Left lung (tissue), 10 donors: ENCODE measurements around the gene GSN. TPM values are rescaled to one million over a fixed set of nuclear protein-coding genes. Genes with fewer than 3 reads are reported as not detected.
A peak's percentile ranks its signal among the peaks of the same experiment; 100 is the strongest.

Source experiments
- ATAC-seq: fragments of 200-7000 bp; cut with Tn5 transposase; one replicate; pipeline ENCODE4 v1.9.1; 2020; ENCODE audit warnings: moderate library complexity
- DNase-seq, 4 donors: peaks; one replicate each; pipeline ENCODE4 v3.0.0-alpha.2; 2013 to 2020
- H3K27ac ChIP-seq, 2 donors: fragments of 200-600 bp; sonication (generic) in 1 of 2; one replicate each; pipeline versions ENCODE4 v1.5.0 to v1.8.0; 2020 to 2021
- H3K27me3 ChIP-seq, 2 donors: fragments of 200-600 bp; sonication (generic) in 1 of 2; one replicate each; pipeline versions ENCODE4 v1.5.0 to v1.8.0; 2020 to 2021
- H3K36me3 ChIP-seq, 2 donors: fragments of 200-600 bp; sonication (generic) in 1 of 2; one replicate each; pipeline versions ENCODE4 v1.5.0 to v1.8.0; 2020 to 2021
- H3K4me1 ChIP-seq, 2 donors: fragments of 200-600 bp; one replicate each; pipeline ENCODE4 v1.8.0; 2021
- H3K4me3 ChIP-seq, 2 donors: fragments of 200-600 bp; sonication (generic) in 1 of 2; one replicate each; pipeline versions ENCODE4 v1.5.0 to v1.8.0; 2020 to 2021; ENCODE audit warnings: mild to moderate bottlenecking in 1 of 2
- H3K9me3 ChIP-seq, 2 donors: fragments of 200-600 bp; sonication (generic) in 1 of 2; one replicate each; pipeline versions ENCODE4 v1.5.0 to v1.8.0; 2020 to 2021
- intact Hi-C, 2 donors: fragments of 100-400 bp; cut with DNase I; formaldehyde crosslinking; loops; one replicate each; pipeline versions ENCODE4 v1.11.2 to v1.14.2; 2022
- polyA plus RNA-seq, 6 donors: library from polyadenylated mRNA; unstranded; fragments of 120-200 nt; gene quantifications; one replicate each; pipeline ENCODE4 v1.2.1, GENCODE V29; 2013; ENCODE audit not compliant: insufficient read length in 6 of 6
- total RNA-seq, 2 donors: library from RNA; stranded (reverse); fragmentation: NEBNext Ultra II Directional; extraction: Animal tissue kit (Norgen Biotek cat#: 25700); gene quantifications; one replicate each; pipeline ENCODE4 v1.2.1, GENCODE V29; 2021
- TF ChIP-seq, protein P1 (sequence below), 2 donors: fragments of 200-600 bp; sonication (generic) in 1 of 2; IDR thresholded peaks; one replicate each; pipeline versions ENCODE4 v1.5.0 to v1.8.0; 2021; ENCODE audit warnings: antibody characterized with exemption in 2 of 2
- donor health status: DM: no; HTN: yes; CAD: no.
- donor health status: DM: no; HTN: no; CAD: no.

Gene GSN
- total and polyA plus RNA-seq, 8 donors = 43.0 to 485 (median 54.9) TPM

DNA sequence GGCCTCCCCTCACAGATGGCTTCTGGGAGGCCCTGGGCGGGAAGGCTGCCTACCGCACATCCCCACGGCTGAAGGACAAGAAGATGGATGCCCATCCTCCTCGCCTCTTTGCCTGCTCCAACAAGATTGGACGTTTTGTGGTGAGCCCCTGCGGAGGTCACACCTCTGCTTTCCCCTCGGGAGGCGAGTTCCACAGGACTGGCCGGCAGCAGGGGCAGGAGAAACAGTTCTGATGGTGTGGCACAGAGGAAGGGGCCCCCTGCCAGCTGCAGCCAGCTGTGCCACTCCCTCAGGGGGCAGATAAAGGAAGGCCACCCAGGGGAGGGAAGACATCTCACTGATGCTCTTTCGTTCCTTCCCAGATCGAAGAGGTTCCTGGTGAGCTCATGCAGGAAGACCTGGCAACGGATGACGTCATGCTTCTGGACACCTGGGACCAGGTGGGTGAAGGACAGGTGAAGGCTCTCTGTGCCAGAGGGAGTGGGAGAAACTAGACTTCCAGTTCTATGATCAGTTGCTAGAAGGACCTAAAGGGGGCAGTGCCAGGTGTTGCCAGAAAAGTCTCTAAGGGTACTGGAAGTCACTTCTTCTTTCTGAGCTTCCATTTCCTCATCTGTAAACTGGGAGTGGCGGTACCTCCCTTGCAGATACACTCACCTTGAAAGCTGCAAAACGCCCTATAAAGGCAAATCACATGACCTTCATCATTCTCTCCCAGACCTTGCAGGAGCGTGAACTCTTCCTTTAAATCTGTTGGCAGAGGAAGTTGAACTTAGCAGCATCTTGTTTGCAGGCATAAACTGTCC, 61.1 kb downstream of the GSN start:
- intact Hi-C loops = no loop called here
- Histone ChIP-seq H3K9me3 (no peaks in the 10 kb centered on the region), H3K4me1 (peaks cover 0 to 62% of the 10 kb centered on the region in 2 donors), H3K36me3 (peaks cover 0 to 100% of the 10 kb centered on the region in 2 donors), H3K27ac (peak overlapping the region in 1 of 2 donors; percentile 58), H3K4me3 (no peak overlapping the region), H3K27me3 (no peaks in the 10 kb centered on the region)
- ATAC-seq = no peak
- no peak for DNase-seq
- TF ChIP-seq, protein P1, sequence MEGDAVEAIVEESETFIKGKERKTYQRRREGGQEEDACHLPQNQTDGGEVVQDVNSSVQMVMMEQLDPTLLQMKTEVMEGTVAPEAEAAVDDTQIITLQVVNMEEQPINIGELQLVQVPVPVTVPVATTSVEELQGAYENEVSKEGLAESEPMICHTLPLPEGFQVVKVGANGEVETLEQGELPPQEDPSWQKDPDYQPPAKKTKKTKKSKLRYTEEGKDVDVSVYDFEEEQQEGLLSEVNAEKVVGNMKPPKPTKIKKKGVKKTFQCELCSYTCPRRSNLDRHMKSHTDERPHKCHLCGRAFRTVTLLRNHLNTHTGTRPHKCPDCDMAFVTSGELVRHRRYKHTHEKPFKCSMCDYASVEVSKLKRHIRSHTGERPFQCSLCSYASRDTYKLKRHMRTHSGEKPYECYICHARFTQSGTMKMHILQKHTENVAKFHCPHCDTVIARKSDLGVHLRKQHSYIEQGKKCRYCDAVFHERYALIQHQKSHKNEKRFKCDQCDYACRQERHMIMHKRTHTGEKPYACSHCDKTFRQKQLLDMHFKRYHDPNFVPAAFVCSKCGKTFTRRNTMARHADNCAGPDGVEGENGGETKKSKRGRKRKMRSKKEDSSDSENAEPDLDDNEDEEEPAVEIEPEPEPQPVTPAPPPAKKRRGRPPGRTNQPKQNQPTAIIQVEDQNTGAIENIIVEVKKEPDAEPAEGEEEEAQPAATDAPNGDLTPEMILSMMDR (IDR thresholded peaks at IDR 0.05) = no peak

DNA sequence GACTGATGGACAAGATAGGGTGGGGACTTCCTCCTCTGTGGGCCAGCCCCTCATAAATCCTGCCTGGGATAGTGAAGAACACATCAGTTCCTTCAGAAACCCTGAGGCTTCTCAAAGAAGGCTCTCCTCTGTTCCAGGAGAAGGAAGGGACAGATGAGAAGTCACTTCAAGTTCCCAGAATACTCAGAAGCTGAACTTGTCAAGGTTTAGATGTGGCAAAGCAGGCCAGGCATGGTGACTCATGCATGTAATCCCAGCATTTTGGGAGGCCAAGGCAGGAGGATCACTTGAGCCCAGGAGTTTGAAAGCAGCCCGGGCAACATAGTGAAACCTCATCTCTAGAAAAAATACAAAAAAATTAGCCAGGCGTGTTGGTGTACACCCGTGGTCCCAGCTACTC, 63.6 kb downstream of the GSN start:
- DNase-seq = no peak
- ATAC-seq = no peak
- TF ChIP-seq, protein P1 (IDR thresholded peaks at IDR 0.05) = no peak
- Histone ChIP-seq H3K27me3 (no peaks in the 10 kb centered on the region), H3K4me1 (peaks cover 0 to 40% of the 10 kb centered on the region in 2 donors), H3K27ac (peak overlapping the region; percentile 46 to 66), H3K9me3 (no peaks in the 10 kb centered on the region), H3K4me3 (no peak overlapping the region), H3K36me3 (peaks cover 0 to 99% of the 10 kb centered on the region in 2 donors)
- intact Hi-C loops = no loop called here

DNA sequence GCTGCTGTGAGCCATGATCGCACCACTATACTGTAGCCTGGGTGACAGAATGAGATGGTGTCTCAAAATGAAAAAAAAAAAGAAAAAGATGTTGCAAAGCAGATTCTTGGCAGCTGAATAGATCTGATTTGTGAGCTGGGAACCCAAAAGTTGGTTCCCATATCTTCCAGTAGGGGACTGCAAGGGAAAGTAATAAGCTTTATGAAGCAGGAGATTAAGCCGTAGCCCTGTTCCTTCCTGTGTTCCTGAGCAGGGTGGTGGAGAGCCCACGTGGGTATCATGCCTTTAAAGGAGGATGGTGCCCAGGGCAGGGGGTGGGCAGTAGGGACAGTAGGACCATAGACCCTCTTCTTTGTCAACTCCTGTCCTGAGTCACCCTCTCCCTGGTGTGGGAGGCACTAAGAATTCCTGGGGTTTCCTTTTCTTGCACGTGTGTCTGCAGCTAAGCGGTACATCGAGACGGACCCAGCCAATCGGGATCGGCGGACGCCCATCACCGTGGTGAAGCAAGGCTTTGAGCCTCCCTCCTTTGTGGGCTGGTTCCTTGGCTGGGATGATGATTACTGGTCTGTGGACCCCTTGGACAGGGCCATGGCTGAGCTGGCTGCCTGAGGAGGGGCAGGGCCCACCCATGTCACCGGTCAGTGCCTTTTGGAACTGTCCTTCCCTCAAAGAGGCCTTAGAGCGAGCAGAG, 64.2 kb downstream of the GSN start:
- Histone ChIP-seq H3K36me3 (peaks cover 0 to 99% of the 10 kb centered on the region in 2 donors), H3K27ac (peak overlapping the region; percentile 46 to 66), H3K9me3 (no peaks in the 10 kb centered on the region), H3K4me3 (no peak overlapping the region), H3K27me3 (no peaks in the 10 kb centered on the region), H3K4me1 (peaks cover 0 to 37% of the 10 kb centered on the region in 2 donors)
- ATAC-seq (peak; percentile 32), DNase-seq (peak in 1 of 4 donors; percentile 44)
- intact Hi-C loops = no loop called here
- TF ChIP-seq, protein P1 (IDR thresholded peaks at IDR 0.05) = peak; percentile 24 to 34

DNA sequence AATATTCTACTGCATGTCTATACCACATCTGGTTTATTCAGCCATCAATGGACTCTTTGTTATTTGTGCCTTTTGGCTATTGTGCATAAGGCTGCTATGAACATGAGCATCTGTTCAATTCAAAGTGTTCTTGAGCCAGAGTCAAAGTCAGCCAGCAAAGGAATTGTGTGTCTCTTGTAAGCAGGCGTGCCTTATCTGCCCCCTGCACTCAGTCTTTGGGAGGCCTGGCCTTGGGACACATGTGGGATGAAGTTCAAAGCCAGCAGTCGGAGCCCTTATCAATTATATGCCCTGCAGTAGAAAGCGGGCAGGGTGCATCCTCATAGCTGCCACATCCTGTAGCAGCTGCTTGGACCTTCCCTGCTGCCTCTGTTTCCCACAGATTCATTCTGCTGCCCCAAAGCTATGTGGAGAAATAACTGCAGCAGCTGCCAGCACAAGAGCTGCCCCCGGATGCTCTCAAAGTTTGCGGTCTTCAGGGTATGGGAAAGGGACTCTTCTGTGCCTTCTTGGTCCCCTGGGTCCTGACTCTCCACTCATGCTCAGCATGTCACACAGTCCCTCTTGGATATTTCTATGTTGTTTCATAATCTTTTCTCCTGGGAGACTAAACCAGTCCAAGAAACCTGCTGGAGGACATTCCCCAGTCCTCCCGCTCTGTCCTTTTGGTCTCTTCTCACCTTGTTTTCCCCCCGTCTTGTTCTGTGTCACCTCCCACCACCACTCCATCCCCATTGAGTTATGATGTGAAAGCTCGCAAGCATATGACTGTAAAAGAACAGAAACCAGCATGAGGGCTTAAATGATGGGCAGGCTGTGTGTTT, 66.2 kb downstream of the GSN start:
- DNase-seq (no peak), ATAC-seq (no peak)
- no peak overlapping the region for H3K4me3 ChIP-seq
- H3K27me3 ChIP-seq = no peaks in the 10 kb centered on the region
- peaks cover 0 to 99% of the 10 kb centered on the region in 2 donors for H3K36me3 ChIP-seq
- TF ChIP-seq, protein P1 (IDR thresholded peaks at IDR 0.05) = no peak
- intact Hi-C loops = no loop called here
- peaks cover 0 to 24% of the 10 kb centered on the region in 2 donors for H3K4me1 ChIP-seq
- peak overlapping the region in 1 of 2 donors; percentile 25 for H3K27ac ChIP-seq
- H3K9me3 ChIP-seq = no peaks in the 10 kb centered on the region
